ACC112 (cell line): ENCODE results near the gene COL19A1.

ENCODE experiments used
- H2AFZ ChIP-seq: fragments of 200-600 bp; sonication (generic); one replicate; pipeline ENCODE4 v1.6.0; 2017; ENCODE audit warnings: antibody characterized with exemption, low read length; ENCODE audit not compliant: unreplicated experiment
- H3K27ac ChIP-seq: fragments of 200-600 bp; sonication (generic); 2 replicates; pipeline ENCODE4 v1.5.1; 2014; ENCODE audit warnings: low read depth, mild to moderate bottlenecking, antibody characterized with exemption, low read length, moderate library complexity
- H3K27me3 ChIP-seq: fragments of 200-600 bp; sonication (generic); 2 replicates; pipeline ENCODE4 v1.6.1; 2014; ENCODE audit warnings: mild to moderate bottlenecking, antibody characterized with exemption, low read length, moderate library complexity, mixed read lengths; ENCODE audit not compliant: insufficient read depth
- H3K36me3 ChIP-seq: fragments of 200-600 bp; sonication (generic); 2 replicates; pipeline ENCODE4 v1.6.1; 2016; ENCODE audit warnings: mild to moderate bottlenecking, antibody characterized with exemption, low read length, moderate library complexity, mixed read lengths; ENCODE audit not compliant: insufficient read depth
- H3K4me1 ChIP-seq: fragments of 200-600 bp; sonication (generic); one replicate; pipeline ENCODE4 v1.6.1; 2016; ENCODE audit warnings: low read length, mixed read lengths; ENCODE audit not compliant: insufficient read depth, unreplicated experiment, control insufficient read depth
- H3K4me3 ChIP-seq: fragments of 200-600 bp; sonication (generic); 2 replicates; pipeline ENCODE4 v1.5.1; 2014; ENCODE audit warnings: mild to moderate bottlenecking, low read depth, low read length
- H3K79me2 ChIP-seq: fragments of 200-600 bp; sonication (generic); one replicate; pipeline ENCODE4 v1.6.0; 2016; ENCODE audit warnings: low read length; ENCODE audit not compliant: control insufficient read depth, unreplicated experiment, insufficient read depth

The COL19A1 gene

DNA sequence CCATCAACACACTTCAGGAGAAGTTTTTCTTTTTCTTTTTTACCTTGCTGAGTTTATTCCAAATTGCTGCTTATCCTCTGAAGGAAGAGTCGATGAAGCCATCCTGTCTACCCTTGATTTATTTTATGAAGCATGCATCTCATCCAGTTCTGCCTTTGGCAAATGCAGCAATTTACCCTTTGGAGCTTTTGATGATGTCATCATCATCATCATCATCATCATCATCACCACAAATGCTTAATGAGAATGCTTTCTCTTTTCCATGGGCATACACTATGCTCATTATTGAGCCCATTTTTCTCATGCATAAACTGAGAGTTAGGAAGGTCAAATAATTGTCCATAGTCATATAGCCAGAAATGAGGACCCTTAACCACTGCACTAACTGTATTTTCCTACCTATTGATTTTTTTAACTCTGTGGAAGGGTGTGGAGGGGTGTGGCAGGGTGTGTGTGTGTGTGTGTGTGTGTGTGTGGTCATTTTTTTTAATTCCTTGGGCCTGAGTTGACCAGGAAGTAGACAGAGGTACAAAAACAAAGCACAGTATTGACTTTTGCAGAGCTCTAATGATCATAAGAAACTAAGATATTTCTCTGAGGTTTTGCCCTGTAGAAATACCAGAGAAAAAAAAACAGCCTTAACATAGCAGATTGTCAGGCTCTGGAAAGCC lies 353.7 kb downstream of the COL19A1 start:
- no peaks in the 10 kb centered on the region for H3K36me3 ChIP-seq
- H2AFZ ChIP-seq, result no peak overlapping the region
- no peaks in the 10 kb centered on the region for H3K79me2 ChIP-seq
- no peak overlapping the region for H3K4me3 ChIP-seq
- H3K27me3 ChIP-seq, result peaks cover 59% of the 10 kb centered on the region
- no peak overlapping the region for H3K27ac ChIP-seq
- H3K4me1 ChIP-seq, result no peaks in the 10 kb centered on the region

DNA sequence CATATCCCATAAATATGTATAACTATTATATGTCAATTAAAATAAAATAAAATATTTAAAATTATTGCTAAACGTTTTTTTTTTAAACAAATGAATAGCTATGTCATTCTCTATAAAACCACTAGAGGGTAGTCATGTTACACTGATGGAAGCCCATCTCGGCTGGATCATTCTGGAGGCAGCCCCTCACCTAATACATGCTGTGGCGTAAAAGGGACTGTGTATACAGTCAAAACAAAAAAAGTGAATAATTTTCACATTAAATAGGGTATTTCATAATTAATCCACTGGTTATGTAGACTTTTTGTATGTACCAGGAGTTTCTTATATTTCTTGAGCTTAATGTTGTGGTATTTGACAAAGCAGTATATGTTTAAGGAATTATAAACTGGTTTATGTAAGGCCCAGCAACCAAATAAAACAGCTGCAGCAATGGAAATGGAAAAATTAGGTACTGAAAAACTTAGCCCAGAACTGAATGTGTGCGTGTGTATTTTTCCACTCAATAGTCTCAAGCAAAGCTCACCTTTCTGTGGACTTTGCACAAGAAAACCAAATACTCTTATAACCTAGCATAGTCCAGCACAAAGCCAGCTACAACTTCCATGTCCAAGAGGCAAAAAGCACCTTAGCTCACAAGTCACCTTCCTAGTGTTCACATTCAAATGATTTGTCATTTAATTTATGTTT lies 354.8 kb downstream of the COL19A1 start:
- Histone ChIP-seq H3K4me3 (no peak overlapping the region), H3K79me2 (no peaks in the 10 kb centered on the region), H3K27me3 (peaks cover 55% of the 10 kb centered on the region)

DNA sequence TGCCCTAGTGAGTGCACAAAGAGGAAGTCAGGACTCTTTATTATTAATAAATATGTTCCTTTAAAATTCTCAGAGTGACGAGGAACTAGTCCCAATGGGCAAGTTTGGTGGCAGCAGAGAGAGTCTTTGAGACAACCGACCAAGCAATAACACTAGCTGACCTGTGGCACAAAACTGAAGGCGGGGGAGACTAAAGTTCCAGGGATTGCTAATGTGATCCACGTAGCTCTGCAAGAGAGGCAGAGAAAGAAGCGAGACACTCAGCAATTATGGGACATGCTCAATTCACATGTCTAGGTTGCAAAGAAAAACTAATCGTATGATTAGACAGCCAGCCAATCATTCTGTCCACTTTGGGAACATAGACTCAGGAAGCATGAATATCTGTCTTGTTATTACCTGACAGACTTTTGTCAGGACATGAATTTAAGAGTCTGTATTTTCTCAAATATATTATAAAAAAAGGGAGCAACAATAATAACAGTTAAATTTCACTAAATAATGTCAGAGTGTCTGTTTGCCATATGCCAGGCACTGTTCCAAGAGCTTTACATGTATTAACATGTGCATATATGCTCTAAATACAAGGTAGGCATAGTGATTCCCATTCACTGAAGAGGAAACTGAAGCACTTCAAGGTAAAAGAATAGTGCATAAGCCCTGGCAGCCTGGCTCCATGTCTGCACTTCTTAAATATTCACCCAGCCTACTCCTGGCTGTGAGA lies 355.5 kb downstream of the COL19A1 start:
- no peak overlapping the region for H3K27ac ChIP-seq
- H3K4me3 ChIP-seq, result no peak overlapping the region
- no peak overlapping the region for H2AFZ ChIP-seq
- H3K79me2 ChIP-seq, result no peaks in the 10 kb centered on the region
- H3K4me1 ChIP-seq, result no peaks in the 10 kb centered on the region
- no peaks in the 10 kb centered on the region for H3K36me3 ChIP-seq
- peaks cover 48% of the 10 kb centered on the region for H3K27me3 ChIP-seq

More for the DNA sequence above, 354.8 kb downstream of the COL19A1 start:
- Histone ChIP-seq H3K27ac (no peak overlapping the region), H2AFZ (no peak overlapping the region), H3K4me1 (no peaks in the 10 kb centered on the region), H3K36me3 (no peaks in the 10 kb centered on the region)

DNA sequence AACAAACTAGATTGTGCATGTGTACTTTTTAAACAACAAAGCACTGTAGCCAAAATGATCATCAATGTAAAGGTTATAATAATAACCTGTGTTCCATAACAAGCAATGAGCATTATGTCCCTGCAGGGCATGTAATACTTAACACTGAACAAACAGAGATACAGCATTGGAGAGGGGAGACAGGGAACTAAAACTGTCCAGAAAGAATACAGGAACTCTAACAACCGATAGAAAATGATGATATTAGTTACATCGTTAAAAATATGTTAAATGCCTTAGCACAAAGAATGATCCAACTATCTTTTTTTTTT lies 356.0 kb downstream of the COL19A1 start:
- no peak overlapping the region for H2AFZ ChIP-seq
- H3K27me3 ChIP-seq, result peaks cover 43% of the 10 kb centered on the region
- no peaks in the 10 kb centered on the region for H3K4me1 ChIP-seq
- H3K27ac ChIP-seq, result no peak overlapping the region
- H3K79me2 ChIP-seq, result no peaks in the 10 kb centered on the region
- H3K36me3 ChIP-seq, result no peaks in the 10 kb centered on the region
- no peak overlapping the region for H3K4me3 ChIP-seq

DNA sequence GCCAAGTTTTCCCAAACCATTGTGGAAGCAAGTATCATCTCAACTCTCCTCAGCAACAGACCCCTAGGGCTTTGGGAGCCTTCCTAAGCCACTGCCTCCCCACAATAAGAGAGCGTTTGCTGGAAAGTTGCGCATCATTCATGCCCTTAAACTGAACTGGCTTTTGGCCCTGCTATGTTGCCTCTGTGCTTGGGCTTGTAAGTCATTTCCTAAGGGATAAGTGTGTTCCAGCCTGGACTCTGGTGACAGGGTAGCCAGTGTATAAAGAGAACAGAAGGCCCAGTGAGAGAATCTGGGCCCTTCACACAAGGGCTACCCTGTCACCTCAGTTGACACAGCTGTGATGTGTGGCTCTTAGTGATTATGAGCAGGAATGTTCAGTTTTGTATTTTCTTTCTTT lies 358.7 kb downstream of the COL19A1 start:
- Histone ChIP-seq H3K27ac (no peak overlapping the region), H3K79me2 (no peaks in the 10 kb centered on the region), H3K4me1 (no peaks in the 10 kb centered on the region), H3K27me3 (peaks cover 48% of the 10 kb centered on the region), H3K4me3 (no peak overlapping the region), H2AFZ (no peak overlapping the region), H3K36me3 (no peaks in the 10 kb centered on the region)

- no peaks in the 10 kb centered on the region for H3K4me1 ChIP-seq
- no peak overlapping the region for H3K27ac ChIP-seq
- H3K27me3 ChIP-seq, result peaks cover 40% of the 10 kb centered on the region
- no peaks in the 10 kb centered on the region for H3K79me2 ChIP-seq
- no peaks in the 10 kb centered on the region for H3K36me3 ChIP-seq
- H3K4me3 ChIP-seq, result no peak overlapping the region
- no peak overlapping the region for H2AFZ ChIP-seq
These were observed 365.0 kb downstream of the COL19A1 start for GRCh38 chr6:70231311-70231710.

DNA sequence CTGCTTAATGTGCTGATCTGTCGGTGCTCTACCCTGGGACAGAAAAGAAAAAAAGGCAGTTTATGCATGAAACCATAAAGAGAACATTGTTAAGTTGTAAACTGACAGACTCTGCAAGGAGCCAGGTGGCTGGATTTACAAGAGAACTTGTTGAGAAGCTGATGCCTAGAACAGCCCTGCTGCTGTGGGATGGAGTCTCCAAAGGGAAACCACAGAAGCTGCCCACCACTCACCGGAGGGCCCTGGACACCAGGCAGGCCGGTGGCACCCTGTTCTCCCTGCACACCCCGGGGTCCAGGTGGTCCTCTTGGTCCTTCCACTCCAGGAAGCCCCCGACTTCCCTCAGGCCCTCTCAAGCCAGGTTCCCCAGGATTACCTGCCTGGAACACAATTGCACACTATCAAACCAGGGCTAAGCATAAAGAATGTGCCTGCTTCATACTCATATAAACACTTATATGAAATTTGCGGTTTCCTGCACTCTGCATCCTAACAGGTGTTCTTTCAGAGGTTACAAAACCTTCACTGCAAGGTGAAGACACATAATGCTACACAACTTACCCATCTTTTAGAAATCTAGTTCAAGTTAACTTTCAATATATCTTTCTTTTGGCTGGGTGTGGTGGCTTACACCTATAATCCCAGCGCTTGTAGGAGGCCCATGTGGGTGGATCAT lies 368.3 kb downstream of the COL19A1 start:
- H3K4me3 ChIP-seq, result no peak overlapping the region

DNA sequence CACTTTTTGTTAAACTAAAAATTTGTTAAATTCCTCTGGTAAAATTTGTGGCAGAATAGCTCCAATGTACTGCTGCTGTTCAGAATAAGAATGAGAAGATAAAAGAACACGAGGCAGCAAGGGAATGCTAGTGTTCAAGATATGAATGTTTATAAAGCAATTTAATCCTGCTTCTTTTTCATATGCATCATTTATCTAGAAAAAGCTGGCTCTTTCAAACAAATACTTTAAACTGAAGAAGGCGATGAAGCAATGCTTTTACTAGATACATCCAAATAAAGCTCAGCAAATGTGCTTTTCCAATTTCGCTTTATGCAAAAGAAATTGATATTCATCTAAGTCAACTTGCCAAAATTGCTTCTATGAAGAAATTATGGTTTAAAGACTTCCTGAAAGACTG lies 370.0 kb downstream of the COL19A1 start:
- H3K4me1 ChIP-seq, result no peaks in the 10 kb centered on the region
- no peak overlapping the region for H3K4me3 ChIP-seq
- peaks cover 71% of the 10 kb centered on the region for H3K27me3 ChIP-seq
- no peaks in the 10 kb centered on the region for H3K79me2 ChIP-seq
- no peak overlapping the region for H2AFZ ChIP-seq
- H3K27ac ChIP-seq, result no peak overlapping the region
- no peaks in the 10 kb centered on the region for H3K36me3 ChIP-seq

More for the DNA sequence above, 368.3 kb downstream of the COL19A1 start:
- Histone ChIP-seq H3K4me1 (no peaks in the 10 kb centered on the region), H3K79me2 (no peaks in the 10 kb centered on the region), H2AFZ (no peak overlapping the region), H3K27me3 (peaks cover 68% of the 10 kb centered on the region), H3K36me3 (no peaks in the 10 kb centered on the region), H3K27ac (no peak overlapping the region)

GRCh38 chr6:70241031-70241430 lies 374.7 kb downstream of the COL19A1 start:
- H3K36me3 ChIP-seq, result no peaks in the 10 kb centered on the region
- no peak overlapping the region for H2AFZ ChIP-seq
- no peak overlapping the region for H3K4me3 ChIP-seq
- no peaks in the 10 kb centered on the region for H3K4me1 ChIP-seq
- no peak overlapping the region for H3K27ac ChIP-seq
- H3K79me2 ChIP-seq, result no peaks in the 10 kb centered on the region
- peaks cover 70% of the 10 kb centered on the region for H3K27me3 ChIP-seq

DNA sequence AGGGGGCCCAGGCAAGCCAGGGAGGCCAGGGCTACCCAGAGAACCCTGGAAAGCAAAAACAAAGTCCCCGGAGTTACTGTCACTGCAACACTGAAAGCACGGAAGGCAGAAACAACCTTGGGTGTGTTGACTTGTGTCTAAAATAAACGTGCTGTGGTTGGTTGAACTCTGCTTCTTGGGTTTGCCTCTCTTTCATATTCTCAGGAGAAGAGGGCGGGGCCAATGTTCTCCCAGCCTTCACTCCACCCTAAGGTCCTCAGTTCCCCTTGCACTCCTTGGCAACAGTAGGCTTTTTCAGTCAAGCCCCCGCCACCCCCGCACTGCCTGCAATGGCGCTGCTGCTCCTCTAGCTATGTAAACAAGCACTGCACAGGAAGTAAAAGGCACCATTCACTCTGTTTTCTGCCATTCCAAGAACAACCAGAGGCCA lies 375.6 kb downstream of the COL19A1 start:
- H3K27ac ChIP-seq, result no peak overlapping the region
- no peaks in the 10 kb centered on the region for H3K79me2 ChIP-seq
- H3K36me3 ChIP-seq, result no peaks in the 10 kb centered on the region
- H3K4me3 ChIP-seq, result no peak overlapping the region
- peaks cover 70% of the 10 kb centered on the region for H3K27me3 ChIP-seq
- H2AFZ ChIP-seq, result no peak overlapping the region
- no peaks in the 10 kb centered on the region for H3K4me1 ChIP-seq
